ENCODE measurements around the gene LCAT.
"Not testable (repeated sequence)": the region's sequence is repeated elsewhere in the genome, so short reads cannot be mapped to it uniquely, and the experiment has no call there.

The LCAT gene, protein sequence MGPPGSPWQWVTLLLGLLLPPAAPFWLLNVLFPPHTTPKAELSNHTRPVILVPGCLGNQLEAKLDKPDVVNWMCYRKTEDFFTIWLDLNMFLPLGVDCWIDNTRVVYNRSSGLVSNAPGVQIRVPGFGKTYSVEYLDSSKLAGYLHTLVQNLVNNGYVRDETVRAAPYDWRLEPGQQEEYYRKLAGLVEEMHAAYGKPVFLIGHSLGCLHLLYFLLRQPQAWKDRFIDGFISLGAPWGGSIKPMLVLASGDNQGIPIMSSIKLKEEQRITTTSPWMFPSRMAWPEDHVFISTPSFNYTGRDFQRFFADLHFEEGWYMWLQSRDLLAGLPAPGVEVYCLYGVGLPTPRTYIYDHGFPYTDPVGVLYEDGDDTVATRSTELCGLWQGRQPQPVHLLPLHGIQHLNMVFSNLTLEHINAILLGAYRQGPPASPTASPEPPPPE

DNA sequence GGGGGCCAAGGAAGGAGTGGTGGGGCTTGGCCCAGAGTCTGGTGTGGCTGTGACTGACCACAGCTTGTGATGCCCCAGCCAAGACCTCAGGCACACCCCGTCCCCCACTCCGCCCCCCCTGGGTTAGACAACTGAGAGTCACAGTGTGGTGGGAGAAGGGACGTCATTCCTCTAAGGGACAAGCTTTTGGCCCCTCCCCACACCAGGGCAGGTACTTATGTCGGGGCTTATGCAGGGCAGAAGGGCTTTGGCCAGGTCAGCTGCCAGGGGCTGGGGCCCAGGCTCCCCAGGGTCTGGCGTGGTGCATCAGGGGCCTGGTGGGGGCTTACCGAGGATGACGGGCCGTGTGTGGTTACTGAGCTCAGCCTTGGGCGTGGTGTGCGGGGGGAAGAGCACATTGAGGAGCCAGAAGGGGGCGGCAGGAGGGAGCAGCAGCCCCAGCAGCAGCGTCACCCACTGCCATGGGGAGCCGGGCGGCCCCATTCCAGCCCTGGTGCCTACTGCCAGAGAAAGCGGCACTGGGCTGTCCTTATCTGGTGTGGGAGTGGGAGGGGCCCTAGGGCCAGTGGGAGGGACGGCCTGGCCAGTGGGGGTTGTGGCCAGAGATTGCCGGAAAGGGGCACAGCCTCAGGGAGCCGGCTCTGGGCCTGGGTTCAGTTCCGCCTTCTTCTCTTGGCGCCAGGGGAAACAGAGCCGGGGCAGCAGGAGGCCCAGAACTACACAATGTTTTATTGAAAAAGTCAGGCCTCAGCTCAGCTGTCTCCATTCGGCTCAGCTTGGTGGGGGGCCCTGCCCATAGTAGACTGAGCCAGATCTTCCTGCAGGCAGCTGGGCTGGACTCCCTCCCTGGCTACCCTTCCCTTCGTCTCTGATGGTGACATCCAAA lies at the start of gene LCAT:
TSS of gene LCAT (minus strand) at position 502 of the 886 bp plus-strand sequence. CDS start at position 483, 19 bp downstream.
- no peak for DNase-seq

DNA sequence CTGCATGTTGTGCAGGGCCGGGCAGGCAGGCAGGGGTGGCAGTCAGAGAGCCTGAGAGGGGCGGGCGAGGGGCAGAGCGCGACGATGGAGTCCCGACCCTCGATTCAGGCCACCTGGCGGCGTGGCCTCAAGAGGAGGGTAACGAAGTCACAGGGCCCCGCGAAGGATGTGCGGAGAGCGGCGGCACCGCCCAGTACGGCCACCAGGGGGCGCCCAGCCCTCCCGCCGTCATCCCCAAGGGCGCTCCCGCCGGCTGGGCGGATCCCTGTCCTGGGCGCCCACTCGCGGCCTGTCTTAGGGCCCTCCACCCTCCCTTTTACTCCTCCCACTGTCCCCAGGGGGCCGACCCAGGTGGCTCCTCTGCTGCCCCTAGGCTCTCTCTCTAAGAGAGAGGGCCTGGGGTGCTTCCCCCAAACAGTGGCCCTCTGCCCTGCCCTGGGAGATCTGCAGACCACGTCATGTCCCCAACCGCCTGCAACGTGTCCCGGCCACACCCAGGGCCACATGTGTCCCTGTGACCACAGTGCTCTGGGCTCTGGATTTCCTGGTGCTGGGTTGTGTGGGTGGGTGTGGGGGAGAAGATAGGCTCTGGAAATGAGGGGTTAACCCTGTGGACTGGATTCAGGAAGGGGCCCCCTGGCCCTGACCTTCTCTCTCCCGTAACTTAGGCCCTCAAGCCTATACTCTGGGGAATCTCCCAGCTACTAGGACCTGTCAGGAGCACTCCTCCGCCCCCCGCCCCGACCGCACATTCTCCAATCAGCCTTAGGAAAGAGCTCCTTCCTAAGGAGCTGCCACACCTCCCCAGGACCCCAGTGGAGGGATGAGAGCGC lies 49.5 kb upstream of the LCAT start:
- DNase-seq, result peak; percentile 85 to 88

GRCh38 chr16:67992661-67993206 lies 48.8 kb upstream of the LCAT start:
- DNase-seq, result no peak

GRCh38 chr16:67990018-67990386 lies 46.1 kb upstream of the LCAT start:
- DNase-seq, result no peak

DNA sequence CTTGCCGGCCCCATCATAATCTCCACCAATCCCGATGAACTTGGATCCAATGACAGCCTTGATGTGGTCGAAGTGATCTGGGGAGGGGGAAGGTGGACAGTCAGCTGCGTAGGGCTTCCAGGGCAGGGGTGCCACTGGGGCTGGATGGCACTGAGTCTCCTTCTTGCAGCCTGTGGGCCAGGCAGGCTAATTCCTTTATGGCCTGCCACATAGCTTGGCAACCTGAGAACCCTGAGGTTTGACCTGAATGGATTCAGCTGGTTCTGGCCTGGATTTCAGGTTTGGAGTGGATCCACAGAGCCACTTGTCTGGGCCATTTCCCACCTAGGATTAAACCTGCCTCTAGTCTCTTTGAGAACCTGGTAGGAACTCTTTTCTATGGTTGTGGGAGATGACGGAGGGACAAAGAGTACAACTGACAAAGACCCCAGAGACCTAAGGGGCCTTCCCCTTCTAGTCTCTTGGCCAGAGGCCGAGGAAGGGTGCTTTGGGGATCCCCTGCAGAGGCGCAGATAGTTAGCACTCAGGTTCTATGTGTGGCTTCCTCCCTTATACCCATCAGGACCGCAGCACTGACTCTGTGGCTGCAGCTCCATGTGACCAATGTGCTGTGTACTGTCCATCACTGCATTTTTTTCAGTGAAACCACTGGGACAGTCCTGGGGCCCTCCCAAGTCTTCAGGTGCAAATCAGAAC lies 45.5 kb upstream of the LCAT start:
- no peak for DNase-seq

GRCh38 chr16:67988675-67989074 lies 44.8 kb upstream of the LCAT start:
- DNase-seq, result no peak

DNA sequence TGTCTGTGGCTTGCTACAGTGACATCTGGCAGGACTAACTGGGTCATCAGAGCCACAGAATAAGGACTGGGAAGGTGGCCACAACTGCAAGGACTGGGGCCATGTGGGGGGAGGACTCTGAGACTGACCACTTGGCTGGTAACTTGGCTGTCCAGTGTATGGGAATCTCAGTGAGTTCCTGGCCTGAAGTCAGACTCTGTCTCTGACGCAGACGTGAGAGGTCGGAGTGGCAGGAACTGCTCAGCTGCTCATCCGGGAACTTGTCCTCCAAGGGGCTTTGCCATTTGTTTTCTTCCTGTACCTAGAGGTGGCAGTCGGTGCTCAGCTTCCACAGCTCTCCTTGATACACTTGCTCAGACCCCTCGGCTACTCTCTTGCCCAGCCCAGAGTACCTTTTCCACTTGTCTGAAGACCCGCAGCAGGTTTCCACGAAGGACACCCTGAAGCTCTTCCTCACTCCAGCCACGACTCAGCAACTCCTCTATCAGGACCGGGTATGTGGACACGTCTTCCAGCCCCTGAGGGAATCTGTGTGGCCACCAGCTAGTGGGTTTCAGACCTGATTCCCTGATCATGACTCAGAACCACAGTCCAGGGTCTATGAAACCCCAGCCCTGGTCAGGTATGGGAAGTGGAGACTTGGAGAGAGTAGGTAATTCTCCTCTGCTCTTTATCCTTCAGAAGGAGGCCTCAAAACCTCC lies 43.7 kb upstream of the LCAT start:
- no peak for DNase-seq

DNA sequence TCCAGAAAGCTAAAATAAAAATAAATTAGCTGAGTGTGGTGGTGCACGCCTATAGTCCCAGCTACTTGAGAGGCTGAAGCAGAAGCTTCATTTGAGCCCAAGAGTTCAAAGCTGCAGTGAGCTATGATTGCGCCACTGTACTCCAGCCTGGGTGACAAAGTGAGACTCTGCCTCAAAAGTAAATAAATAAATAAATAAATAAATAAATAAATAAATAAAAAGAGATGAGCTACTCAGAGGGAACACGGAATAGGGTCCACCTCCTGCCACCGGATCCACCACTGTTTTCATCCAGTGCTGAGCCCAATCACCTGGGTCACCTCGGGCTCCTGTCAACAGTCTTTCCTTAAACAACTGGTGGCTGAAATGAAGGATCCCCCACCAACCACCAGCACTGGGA lies 43.0 kb upstream of the LCAT start:
- DNase-seq, result no peak

DNA sequence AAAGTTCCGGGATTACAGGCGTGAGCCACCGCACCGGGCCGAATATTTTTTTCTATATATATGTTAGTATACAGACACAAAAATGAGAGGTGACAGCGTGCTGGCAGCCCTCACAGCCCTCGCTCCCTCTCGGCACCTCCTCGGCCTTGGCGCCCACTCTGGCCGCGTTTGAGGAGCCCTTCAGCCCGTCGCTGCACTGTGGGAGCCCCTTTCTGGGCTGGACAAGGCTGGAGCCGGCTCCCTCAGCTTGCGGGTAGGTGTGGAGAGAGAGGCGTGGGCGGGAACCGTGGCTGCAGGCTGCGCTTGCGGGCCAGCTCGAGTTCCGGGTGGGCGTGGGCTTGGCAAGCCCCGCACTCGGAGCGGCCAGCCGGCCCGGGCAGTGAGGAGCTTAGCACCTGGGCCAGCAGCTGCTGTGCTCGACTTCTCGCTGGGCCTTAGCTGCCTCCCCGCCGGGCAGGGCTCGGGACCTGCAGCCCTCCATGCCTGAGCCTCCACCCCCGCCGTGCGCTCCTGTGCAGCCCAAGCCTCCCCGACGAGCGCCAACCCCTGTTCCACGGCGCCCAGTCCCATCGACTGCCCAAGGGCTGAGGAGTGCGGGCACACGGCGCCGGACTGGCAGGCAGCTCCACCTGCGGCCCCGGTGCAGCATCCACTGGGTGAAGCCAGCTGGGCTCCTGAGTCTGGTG lies 38.2 kb upstream of the LCAT start:
- DNase-seq, result no peak

GRCh38 chr16:67979955-67980678 lies 36.2 kb upstream of the LCAT start, which contains the start of gene DPEP3:
DPEP3 (minus strand) TSS chr16:67980499; CDS start chr16:67980380, 119 bp downstream.
- no peak for DNase-seq

- DNase-seq, result no peak
Measured at GRCh38 chr16:67977469-67978227, 33.7 kb upstream of the LCAT start.

DNA sequence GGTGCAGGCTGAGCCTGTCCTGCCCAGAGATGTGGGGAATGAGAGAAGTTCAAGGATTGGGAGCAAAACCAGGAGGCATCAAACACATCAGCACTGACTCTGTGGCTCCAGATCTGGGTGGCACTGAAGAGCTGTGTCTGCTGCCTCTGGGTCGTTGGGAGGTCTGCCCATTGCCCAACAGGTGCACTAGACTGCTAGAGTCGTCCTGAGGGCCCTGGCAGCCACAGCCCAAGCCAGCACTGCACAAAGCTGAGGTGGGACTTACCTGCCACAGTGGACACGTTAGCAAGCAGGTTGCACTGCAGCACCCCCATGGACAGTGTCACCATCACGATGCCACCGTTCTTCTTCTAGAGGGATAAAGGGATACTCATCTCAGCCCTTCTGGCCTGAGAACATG lies 33.1 kb upstream of the LCAT start:
- no peak for DNase-seq

GRCh38 chr16:67976205-67976604 lies 32.3 kb upstream of the LCAT start:
- DNase-seq, result no peak

DNA sequence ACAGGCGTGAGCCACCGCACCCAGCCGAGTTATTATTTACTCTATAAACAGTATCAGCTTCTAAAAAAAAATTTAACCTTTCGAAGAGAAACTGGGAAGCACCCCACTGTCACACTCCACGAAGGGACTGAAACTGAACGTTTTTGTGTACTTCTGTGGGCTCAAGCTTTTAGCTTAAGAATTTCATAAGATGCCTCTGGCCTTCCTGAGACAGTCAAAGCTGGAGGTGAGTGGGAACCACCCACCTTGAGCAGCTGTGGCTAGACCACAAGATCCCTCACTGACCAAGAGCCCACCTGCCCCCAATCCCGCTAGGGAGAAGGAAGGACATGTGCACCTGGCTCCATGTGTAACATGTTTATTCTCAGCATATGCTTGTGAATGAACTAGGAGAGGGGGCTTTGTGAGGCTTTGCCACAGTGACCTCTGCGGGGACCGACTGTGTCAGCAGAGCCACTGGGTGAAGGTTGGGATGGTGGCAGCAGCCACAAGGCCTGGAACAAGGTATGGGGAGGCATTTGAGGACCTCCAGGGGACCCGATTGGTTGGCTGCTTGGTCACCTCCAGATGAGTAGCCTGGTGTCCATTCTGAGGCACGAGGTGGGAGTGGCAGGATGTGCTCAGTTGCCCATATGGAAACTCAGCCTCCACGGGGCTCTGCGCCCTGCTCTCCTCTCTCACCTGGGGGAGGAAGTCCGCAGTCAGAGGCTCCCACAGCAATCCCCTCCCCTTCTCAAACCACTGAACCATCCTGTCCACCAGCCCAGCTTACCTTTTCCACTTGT lies 31.6 kb upstream of the LCAT start:
- no peak for DNase-seq

GRCh38 chr16:67972285-67972684 lies 28.4 kb upstream of the LCAT start:
- DNase-seq, result not testable (repeated sequence)

DNA sequence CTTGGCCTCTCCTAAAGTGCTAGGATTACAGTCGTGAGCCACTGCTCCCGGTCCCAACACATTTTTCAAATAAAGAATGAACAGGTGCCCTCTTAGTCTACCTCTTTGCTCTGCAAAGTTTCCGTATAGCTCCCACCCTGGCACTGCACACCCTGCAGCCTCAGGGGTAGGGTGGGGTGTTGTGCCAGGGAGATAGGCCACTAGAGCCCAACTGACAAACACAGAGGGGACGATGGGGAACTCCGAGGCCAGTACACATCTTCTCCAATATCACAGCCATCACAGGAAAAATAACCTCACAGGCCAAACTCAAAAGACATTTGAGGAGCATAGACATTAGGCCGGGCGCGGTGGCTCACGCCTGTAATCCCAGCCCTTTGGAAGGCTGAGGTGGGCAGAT lies 27.2 kb upstream of the LCAT start:
- DNase-seq, result no peak

GRCh38 chr16:67969254-67970039 lies 25.5 kb upstream of the LCAT start:
- DNase-seq, result no peak

Measured in activated CD4-positive, alpha-beta T cell treated with anti-CD3 and anti-CD28 coated beads, Interleukin-2, amount 50 U/mL, for 48 hours (primary cell).